ENCODE measurements around the gene TRAPPC3L.

The TRAPPC3L gene

GRCh38 chr6:116450769-116451740 is 94.4 kb downstream of the TRAPPC3L start:
- TF ChIP-seq FOXP2 (optimal IDR thresholded peaks at IDR 0.05; ENCODE audit: control extremely low read depth, extremely low read length, insufficient read depth) (no peak), EZH2 (IDR thresholded peaks at IDR 0.05) (no peak), POLR2AphosphoS5 (IDR thresholded peaks at IDR 0.05; ENCODE audit: borderline replicate concordance, low read depth, low read length) (no peak)
- Histone ChIP-seq H3K36me3 (ENCODE audit: insufficient read depth, low read length) (no peaks in the 10 kb centered on the region), H3K9ac (ENCODE audit: insufficient read length) (no peak overlapping the region), H3K27ac (no peak overlapping the region), H3K9me3 (ENCODE audit: low read depth, low read length) (no peaks in the 10 kb centered on the region), H3K4me3 (no peak overlapping the region)
- no peak for DNase-seq (ENCODE audit: low read depth, low spot score)

- no peak overlapping the region for H3K9ac ChIP-seq (ENCODE audit: insufficient read length)
- no peak overlapping the region for H3K27ac ChIP-seq
- DNase-seq (ENCODE audit: low read depth, low spot score): no peak
- TF ChIP-seq FOXP2 (optimal IDR thresholded peaks at IDR 0.05; ENCODE audit: control extremely low read depth, extremely low read length, insufficient read depth) (no peak), POLR2AphosphoS5 (IDR thresholded peaks at IDR 0.05; ENCODE audit: borderline replicate concordance, low read depth, low read length) (no peak), EZH2 (IDR thresholded peaks at IDR 0.05) (no peak)
- no peaks in the 10 kb centered on the region for H3K36me3 ChIP-seq (ENCODE audit: insufficient read depth, low read length)
- H3K4me3 ChIP-seq: no peak overlapping the region
- H3K9me3 ChIP-seq (ENCODE audit: low read depth, low read length): no peaks in the 10 kb centered on the region
These were observed 95.2 kb downstream of the TRAPPC3L start for GRCh38 chr6:116450185-116450710.

GRCh38 chr6:116449565-116449964 is 95.9 kb downstream of the TRAPPC3L start:
- Histone ChIP-seq H3K27ac (no peak overlapping the region), H3K4me3 (no peak overlapping the region), H3K9me3 (ENCODE audit: low read depth, low read length) (no peaks in the 10 kb centered on the region), H3K9ac (ENCODE audit: insufficient read length) (no peak overlapping the region), H3K36me3 (ENCODE audit: insufficient read depth, low read length) (no peaks in the 10 kb centered on the region)
- TF ChIP-seq EZH2 (IDR thresholded peaks at IDR 0.05): no peak
- TF ChIP-seq POLR2AphosphoS5 (IDR thresholded peaks at IDR 0.05; ENCODE audit: borderline replicate concordance, low read depth, low read length): no peak
- no peak for DNase-seq (ENCODE audit: low read depth, low spot score)

- H3K9me3 ChIP-seq (ENCODE audit: low read depth, low read length): no peaks in the 10 kb centered on the region
- no peak overlapping the region for H3K27ac ChIP-seq
- peak; percentile 68 for DNase-seq (ENCODE audit: low read depth, low spot score)
- TF ChIP-seq FOXP2 (optimal IDR thresholded peaks at IDR 0.05; ENCODE audit: control extremely low read depth, extremely low read length, insufficient read depth) (no peak), EZH2 (IDR thresholded peaks at IDR 0.05) (no peak), POLR2AphosphoS5 (IDR thresholded peaks at IDR 0.05; ENCODE audit: borderline replicate concordance, low read depth, low read length) (no peak)
- peak overlapping the region; percentile 19 for H3K9ac ChIP-seq (ENCODE audit: insufficient read length)
- 0 out of 2 replicates have a peak overlapping the region, but pooled peaks have one; percentile 2 for H3K4me3 ChIP-seq
- H3K36me3 ChIP-seq (ENCODE audit: insufficient read depth, low read length): no peaks in the 10 kb centered on the region
These were observed 97.9 kb downstream of the TRAPPC3L start for GRCh38 chr6:116447496-116448011.

- DNase-seq (ENCODE audit: low read depth, low spot score): no peak
- H3K9me3 ChIP-seq (ENCODE audit: low read depth, low read length): no peaks in the 10 kb centered on the region
- no peak overlapping the region for H3K9ac ChIP-seq (ENCODE audit: insufficient read length)
- no peak overlapping the region for H3K27ac ChIP-seq
- H3K36me3 ChIP-seq (ENCODE audit: insufficient read depth, low read length): no peaks in the 10 kb centered on the region
- H3K4me3 ChIP-seq: no peak overlapping the region
- TF ChIP-seq POLR2AphosphoS5 (IDR thresholded peaks at IDR 0.05; ENCODE audit: borderline replicate concordance, low read depth, low read length) (no peak), FOXP2 (optimal IDR thresholded peaks at IDR 0.05; ENCODE audit: control extremely low read depth, extremely low read length, insufficient read depth) (no peak), EZH2 (IDR thresholded peaks at IDR 0.05) (no peak)
These were observed 98.4 kb downstream of the TRAPPC3L start for GRCh38 chr6:116447052-116447451.

- no peak overlapping the region for H3K9ac ChIP-seq (ENCODE audit: insufficient read length)
- H3K36me3 ChIP-seq (ENCODE audit: insufficient read depth, low read length): no peaks in the 10 kb centered on the region
- H3K4me3 ChIP-seq: no peak overlapping the region
- H3K27ac ChIP-seq: no peak overlapping the region
- DNase-seq (ENCODE audit: low read depth, low spot score): no peak
- TF ChIP-seq POLR2AphosphoS5 (IDR thresholded peaks at IDR 0.05; ENCODE audit: borderline replicate concordance, low read depth, low read length) (no peak), FOXP2 (optimal IDR thresholded peaks at IDR 0.05; ENCODE audit: control extremely low read depth, extremely low read length, insufficient read depth) (no peak), EZH2 (IDR thresholded peaks at IDR 0.05) (no peak)
- no peaks in the 10 kb centered on the region for H3K9me3 ChIP-seq (ENCODE audit: low read depth, low read length)
These were observed 99.1 kb downstream of the TRAPPC3L start for GRCh38 chr6:116446399-116446798.

GRCh38 chr6:116445102-116445501 is 100.4 kb downstream of the TRAPPC3L start:
- no peaks in the 10 kb centered on the region for H3K9me3 ChIP-seq (ENCODE audit: low read depth, low read length)
- no peak overlapping the region for H3K9ac ChIP-seq (ENCODE audit: insufficient read length)
- no peak overlapping the region for H3K4me3 ChIP-seq
- no peaks in the 10 kb centered on the region for H3K36me3 ChIP-seq (ENCODE audit: insufficient read depth, low read length)
- no peak overlapping the region for H3K27ac ChIP-seq
- no peak for TF ChIP-seq FOXP2 (optimal IDR thresholded peaks at IDR 0.05; ENCODE audit: control extremely low read depth, extremely low read length, insufficient read depth)
- no peak for TF ChIP-seq EZH2 (IDR thresholded peaks at IDR 0.05)
- no peak for DNase-seq (ENCODE audit: low read depth, low spot score)

All from SK-N-MC (cell line).